Activated CD8-positive, alpha-beta T cell treated with anti-CD3 and anti-CD28 coated beads for 36 hours (primary cell): ENCODE data around the gene GALNT7. TPM values are rescaled to one million over a fixed set of nuclear protein-coding genes. Genes with fewer than 3 reads are reported as not detected.
"Not testable (repeated sequence)": the region's sequence is repeated elsewhere in the genome, so short reads cannot be mapped to it uniquely, and the experiment has no call there.

Experiments used
- ATAC-seq: fragments of 200-7000 bp; cut with Tn5 transposase; one replicate; pipeline ENCODE4 v1.10.0; 2021; ENCODE audit warnings: mild to moderate bottlenecking, moderate library complexity
- CTCF ChIA-PET: fragments of 350-600 bp; sonication (Branson Sonifier 250); formaldehyde crosslinking; loops from one replicate; lab custom pipeline; 2021; ENCODE audit warnings: antibody characterized with exemption; lab: Charles Lee
- POLR2A ChIA-PET: fragments of 350-600 bp; sonication (Branson Sonifier 250); formaldehyde crosslinking; loops from one replicate; lab custom pipeline; 2021; ENCODE audit warnings: antibody characterized with exemption; lab: Charles Lee
- DNase-seq: peaks from one replicate; pipeline ENCODE4 v3.0.0-alpha.2; 2020
- H3K27ac Mint-ChIP-seq: one replicate; pipeline ENCODE4 v1.8.0; 2021; ENCODE audit warnings: mild to moderate bottlenecking, mixed read lengths
- H3K27me3 Mint-ChIP-seq: one replicate; pipeline ENCODE4 v1.8.0; 2021; ENCODE audit warnings: mixed read lengths
- H3K36me3 Mint-ChIP-seq: one replicate; pipeline ENCODE4 v1.8.0; 2021; ENCODE audit warnings: low read depth, mixed read lengths
- H3K4me1 Mint-ChIP-seq: one replicate; pipeline ENCODE4 v1.8.0; 2021; ENCODE audit warnings: low read depth, mixed read lengths
- H3K4me3 Mint-ChIP-seq: one replicate; pipeline ENCODE4 v1.8.0; 2021; ENCODE audit warnings: mild to moderate bottlenecking, moderate library complexity, mixed read lengths
- H3K9me3 Mint-ChIP-seq: one replicate; pipeline ENCODE4 v1.8.0; 2021; ENCODE audit warnings: mixed read lengths
- intact Hi-C: fragments of 100-400 bp; cut with micrococcal nuclease; formaldehyde crosslinking; loops from one replicate; pipeline ENCODE4 v1.10.0; 2022
- total RNA-seq, 2 experiments: library from RNA; stranded (reverse); gene quantifications; one replicate each; pipeline ENCODE4 v1.2.3, GENCODE V29; 2021
- TF ChIP-seq, protein P1 (sequence below): fragments of 200-600 bp; IDR thresholded peaks from one replicate; pipeline ENCODE4 v1.8.0; 2022; ENCODE audit warnings: antibody characterized with exemption, mild to moderate bottlenecking

The GALNT7 gene, protein sequence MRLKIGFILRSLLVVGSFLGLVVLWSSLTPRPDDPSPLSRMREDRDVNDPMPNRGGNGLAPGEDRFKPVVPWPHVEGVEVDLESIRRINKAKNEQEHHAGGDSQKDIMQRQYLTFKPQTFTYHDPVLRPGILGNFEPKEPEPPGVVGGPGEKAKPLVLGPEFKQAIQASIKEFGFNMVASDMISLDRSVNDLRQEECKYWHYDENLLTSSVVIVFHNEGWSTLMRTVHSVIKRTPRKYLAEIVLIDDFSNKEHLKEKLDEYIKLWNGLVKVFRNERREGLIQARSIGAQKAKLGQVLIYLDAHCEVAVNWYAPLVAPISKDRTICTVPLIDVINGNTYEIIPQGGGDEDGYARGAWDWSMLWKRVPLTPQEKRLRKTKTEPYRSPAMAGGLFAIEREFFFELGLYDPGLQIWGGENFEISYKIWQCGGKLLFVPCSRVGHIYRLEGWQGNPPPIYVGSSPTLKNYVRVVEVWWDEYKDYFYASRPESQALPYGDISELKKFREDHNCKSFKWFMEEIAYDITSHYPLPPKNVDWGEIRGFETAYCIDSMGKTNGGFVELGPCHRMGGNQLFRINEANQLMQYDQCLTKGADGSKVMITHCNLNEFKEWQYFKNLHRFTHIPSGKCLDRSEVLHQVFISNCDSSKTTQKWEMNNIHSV
- total RNA-seq = 10 to 100 TPM; 10.2 to 10.4 TPM

DNA sequence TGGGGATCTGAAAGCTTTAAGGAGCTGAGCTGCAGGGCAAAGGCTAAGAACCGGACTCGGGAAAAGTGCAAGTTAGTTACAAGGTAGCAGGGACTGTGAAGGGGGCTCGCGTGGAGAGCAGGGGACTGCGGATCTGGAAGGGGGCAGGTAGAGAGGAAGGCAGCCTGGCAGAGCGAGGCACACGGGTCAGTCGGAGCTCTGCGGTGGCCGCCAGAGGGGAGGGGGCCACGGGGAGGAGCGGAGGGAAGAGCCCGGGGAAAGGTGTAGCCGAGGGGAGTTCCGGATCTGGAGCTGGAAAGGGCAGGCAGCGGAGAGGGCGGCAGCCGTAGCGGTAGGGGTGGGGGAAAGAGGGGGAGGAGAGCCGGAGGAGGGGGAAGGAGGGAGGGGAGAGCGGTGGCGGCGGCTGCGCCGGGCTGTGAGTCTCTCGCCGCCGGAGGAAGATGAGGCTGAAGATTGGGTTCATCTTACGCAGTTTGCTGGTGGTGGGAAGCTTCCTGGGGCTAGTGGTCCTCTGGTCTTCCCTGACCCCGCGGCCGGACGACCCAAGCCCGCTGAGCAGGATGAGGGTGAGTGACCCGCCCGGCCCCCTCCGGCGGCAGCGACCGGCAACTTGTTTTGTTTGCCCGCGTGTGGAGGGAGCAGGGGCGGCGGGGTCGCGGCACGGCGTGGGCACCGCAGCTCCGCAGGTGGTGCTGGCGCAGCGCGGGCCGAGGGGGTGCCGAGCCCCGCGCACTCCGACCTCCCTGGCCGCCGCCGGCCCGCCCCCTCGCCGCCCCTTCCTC is at the start of gene GALNT7:
Gene GALNT7 (plus strand): TSS at position 416 of the 782 bp plus-strand sequence. CDS start 25 bp downstream, at position 441.
- Mint-ChIP-seq H3K27ac (peak within 1 kb of the TSS; percentile 88), H3K36me3 (peaks cover 3% of the 10 kb centered on the region), H3K4me3 (peak within 1 kb of the TSS; percentile 88), H3K27me3 (no peaks in the 10 kb centered on the region), H3K4me1 (peaks cover 54% of the 10 kb centered on the region), H3K9me3 (no peaks in the 10 kb centered on the region)
- POLR2A ChIA-PET = interaction anchor here (0.7 to 1.2 kb wide), 4 partner anchors 18 to 165 kb away, joined by 3 read pairs; partner anchors contain the start of gene HMGB2
- TF ChIP-seq, protein P1, sequence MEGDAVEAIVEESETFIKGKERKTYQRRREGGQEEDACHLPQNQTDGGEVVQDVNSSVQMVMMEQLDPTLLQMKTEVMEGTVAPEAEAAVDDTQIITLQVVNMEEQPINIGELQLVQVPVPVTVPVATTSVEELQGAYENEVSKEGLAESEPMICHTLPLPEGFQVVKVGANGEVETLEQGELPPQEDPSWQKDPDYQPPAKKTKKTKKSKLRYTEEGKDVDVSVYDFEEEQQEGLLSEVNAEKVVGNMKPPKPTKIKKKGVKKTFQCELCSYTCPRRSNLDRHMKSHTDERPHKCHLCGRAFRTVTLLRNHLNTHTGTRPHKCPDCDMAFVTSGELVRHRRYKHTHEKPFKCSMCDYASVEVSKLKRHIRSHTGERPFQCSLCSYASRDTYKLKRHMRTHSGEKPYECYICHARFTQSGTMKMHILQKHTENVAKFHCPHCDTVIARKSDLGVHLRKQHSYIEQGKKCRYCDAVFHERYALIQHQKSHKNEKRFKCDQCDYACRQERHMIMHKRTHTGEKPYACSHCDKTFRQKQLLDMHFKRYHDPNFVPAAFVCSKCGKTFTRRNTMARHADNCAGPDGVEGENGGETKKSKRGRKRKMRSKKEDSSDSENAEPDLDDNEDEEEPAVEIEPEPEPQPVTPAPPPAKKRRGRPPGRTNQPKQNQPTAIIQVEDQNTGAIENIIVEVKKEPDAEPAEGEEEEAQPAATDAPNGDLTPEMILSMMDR = no peak
- intact Hi-C loops = no loop called here
- ATAC-seq (peak; percentile 65), DNase-seq (peak; percentile 76)
- CTCF ChIA-PET = interaction anchor here (0.8 to 2.3 kb wide), 4 partner anchors 24 to 151 kb away, joined by 3 to 8 read pairs (median 3); no protein-coding TSS in a partner anchor

DNA sequence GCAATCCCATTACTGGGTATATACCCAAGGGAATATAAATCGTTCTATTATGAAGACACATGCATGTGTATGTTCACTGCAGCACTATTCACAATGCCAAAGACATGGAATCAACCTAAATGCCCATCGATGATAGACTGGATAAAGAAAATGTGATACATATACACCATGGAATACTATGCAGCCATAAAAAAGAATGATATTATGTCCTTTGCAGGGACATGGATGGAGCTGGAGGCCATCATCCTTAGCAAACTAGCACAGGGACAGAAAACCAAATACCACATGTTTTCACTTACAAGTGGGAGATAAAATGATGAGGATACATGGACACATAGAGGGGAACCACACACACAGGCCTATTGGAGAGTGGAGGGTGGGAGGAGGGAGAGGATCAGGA is 49.8 kb upstream of the GALNT7 start:
- H3K27ac Mint-ChIP-seq, H3K9me3 Mint-ChIP-seq, ATAC-seq, H3K4me1 Mint-ChIP-seq, H3K36me3 Mint-ChIP-seq, POLR2A ChIA-PET, intact Hi-C loops, H3K27me3 Mint-ChIP-seq, H3K4me3 Mint-ChIP-seq, DNase-seq, CTCF ChIA-PET: not testable (repeated sequence)

DNA sequence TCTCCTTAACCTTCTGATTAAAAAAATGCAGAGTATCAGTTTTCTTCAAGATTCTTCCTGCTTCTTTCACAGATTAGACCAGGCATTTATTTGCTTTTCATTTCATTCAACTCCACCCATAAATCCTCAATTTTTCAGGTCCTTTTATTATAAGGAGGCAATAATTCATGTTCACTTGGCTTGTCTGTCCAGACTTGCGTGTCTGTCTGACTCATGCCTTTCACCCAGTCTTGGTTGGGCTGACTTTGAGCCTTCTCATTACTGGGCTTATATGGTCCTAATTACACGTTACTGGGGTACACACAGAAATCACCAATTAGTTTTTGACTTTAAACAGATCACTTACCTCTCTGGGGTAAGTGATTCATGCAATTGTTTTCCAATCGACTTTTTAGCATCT is 48.8 kb upstream of the GALNT7 start:
- POLR2A ChIA-PET = no interaction called here
- DNase-seq (no peak), ATAC-seq (no peak)
- H3K4me1 Mint-ChIP-seq = peaks cover 4% of the 10 kb centered on the region
- H3K4me3 Mint-ChIP-seq = no peak overlapping the region
- no peaks in the 10 kb centered on the region for H3K27me3 Mint-ChIP-seq
- H3K9me3 Mint-ChIP-seq = peaks cover 3% of the 10 kb centered on the region
- H3K27ac Mint-ChIP-seq = no peak overlapping the region
- CTCF ChIA-PET = no interaction called here
- TF ChIP-seq, protein P1 = no peak
- intact Hi-C loops = no loop called here
- H3K36me3 Mint-ChIP-seq = no peaks in the 10 kb centered on the region

DNA sequence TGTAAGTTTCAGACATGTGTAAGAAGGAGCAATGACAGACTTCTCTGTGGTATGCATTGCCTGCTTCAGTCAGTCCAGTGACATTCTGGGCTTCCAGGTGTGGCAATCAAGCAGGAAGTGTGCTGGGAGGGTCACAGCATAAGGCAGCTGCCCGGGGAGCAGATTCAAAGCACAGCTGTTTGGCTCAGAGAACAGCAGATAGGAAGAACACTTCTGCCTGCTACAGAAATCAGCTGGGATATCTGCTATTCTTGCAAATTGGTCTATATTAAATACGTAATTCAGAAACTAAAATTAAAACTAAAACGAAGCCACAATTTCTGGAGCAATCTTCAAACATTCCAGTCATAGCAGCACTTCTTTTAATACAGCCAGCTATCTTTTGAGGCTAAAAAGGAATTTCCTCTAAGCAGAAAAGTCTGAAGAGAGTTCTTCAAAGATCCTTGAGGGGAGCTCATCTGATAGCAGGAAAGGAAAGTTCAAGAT is 47.5 kb upstream of the GALNT7 start:
- Mint-ChIP-seq H3K4me3 (no peak overlapping the region), H3K9me3 (peaks cover 3% of the 10 kb centered on the region), H3K27ac (no peak overlapping the region), H3K36me3 (no peaks in the 10 kb centered on the region), H3K27me3 (no peaks in the 10 kb centered on the region), H3K4me1 (peaks cover 4% of the 10 kb centered on the region)
- DNase-seq = no peak
- ATAC-seq = peak; percentile 37
- ChIA-PET POLR2A (interaction anchor here (0.6 kb wide), 2 partner anchors 10 to 136 kb away, joined by 3 to 4 read pairs; no protein-coding TSS in a partner anchor), CTCF (no interaction called here)
- TF ChIP-seq, protein P1 = no peak
- intact Hi-C loops = no loop called here

DNA sequence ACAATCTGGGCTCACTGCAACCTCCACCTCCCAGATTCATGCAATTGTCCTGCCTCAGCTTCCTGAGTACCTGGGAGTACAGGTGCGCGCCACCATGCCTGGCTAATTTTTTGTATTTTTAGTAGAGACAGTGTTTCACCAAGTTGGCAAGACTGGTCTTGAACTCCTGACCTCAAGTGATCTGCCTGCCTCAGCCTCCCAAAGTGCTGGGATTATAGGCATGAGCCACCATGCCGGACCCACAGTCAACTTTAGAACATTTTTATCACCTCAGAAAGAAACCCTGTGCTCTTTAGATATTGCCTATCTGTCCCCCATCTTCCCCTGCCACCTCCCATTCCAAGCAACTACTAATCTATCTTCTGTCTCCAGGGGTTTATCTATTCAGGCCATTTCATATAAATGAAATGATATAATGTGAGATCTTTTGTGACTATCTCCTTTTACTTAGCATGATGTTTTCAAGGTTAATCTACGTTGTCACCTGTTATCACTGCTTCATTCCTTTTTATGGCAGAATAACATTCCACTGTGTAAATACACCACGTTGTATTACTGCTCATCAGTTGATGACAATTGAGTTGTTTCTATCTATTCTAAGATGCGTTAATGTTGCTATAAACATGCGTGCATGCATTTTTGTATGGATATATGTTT is 44.3 kb upstream of the GALNT7 start:
- Mint-ChIP-seq H3K36me3 (no peaks in the 10 kb centered on the region), H3K27ac (no peak overlapping the region), H3K4me3 (no peak overlapping the region), H3K4me1 (no peaks in the 10 kb centered on the region), H3K27me3 (no peaks in the 10 kb centered on the region), H3K9me3 (no peaks in the 10 kb centered on the region)
- intact Hi-C loops = no loop called here
- TF ChIP-seq, protein P1 = no peak
- ChIA-PET POLR2A (no interaction called here), CTCF (no interaction called here)
- DNase-seq (no peak), ATAC-seq (no peak)
